ENCODE measurements around the gene BRSK1.

BRSK1 gene

DNA sequence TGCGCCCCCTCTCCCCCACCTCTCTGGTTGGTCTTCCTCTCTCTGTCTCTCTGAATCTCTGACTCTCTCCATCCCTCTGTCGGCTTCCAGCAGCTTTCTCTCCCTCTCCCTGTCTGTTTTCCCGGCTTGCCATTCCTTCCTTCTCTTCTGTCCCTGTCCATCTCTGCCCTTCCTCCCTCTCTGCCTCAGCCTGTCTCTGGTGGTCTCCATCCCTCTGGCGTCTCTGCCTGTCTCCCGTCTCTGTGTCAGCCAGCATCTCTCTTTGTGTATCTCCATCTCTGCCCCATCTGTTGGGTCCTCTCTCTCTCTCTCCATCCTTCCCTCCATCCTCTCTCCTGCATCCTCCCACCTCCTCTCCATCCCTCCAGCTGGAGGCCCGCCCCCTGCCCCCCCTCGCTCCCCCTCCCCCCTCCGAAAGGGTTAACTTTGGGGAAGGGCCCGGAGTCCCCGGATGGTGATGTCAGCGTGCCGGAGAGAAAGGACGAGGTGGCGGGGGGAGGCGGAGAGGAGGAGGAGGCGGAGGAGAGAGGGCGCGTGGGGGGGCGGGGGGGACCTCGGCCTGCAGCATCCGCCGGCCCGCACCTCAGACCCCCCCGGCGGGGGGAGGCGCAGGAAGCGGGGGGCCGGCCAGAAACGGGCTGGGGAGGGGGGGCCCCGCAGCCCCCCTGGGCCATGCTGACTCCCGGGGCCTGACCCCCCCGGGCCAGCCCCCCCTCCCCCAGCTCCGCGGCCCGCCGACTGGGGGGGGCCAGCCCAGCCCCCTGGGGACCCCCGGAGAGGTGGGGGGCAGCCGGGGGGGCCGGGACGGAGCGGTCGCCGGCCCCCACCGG, at the start of gene BRSK1:
Gene BRSK1, plus strand, starts transcription at position 450 of the 830 bp plus-strand sequence. CDS start 446 bp downstream, outside the sequence.
- DNase-seq, result peak; percentile 73 to 83

DNA sequence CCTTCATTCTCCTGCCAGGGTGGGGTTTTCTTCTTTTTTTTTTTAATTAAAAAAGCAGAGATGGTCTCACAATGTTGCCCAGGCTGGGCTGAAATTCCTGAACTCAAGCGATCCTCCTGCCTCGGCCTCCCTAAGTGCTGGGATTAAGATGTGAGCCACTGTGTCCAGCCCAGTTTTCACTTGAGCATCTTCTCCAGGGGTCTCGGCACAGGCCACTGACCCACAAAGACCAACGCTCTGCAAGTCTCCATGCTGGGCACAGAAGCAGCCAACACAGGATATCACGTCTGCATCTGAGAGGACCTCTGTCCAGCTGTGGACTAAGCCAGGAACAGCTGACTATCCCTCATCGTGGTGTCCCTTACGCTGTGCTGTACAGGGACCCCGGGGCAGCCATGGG, 45.8 kb upstream of the BRSK1 start:
- no peak for DNase-seq

GRCh38 chr19:55239004-55239403, 44.8 kb upstream of the BRSK1 start:
- DNase-seq, result no peak

- DNase-seq, result no peak
Observed at GRCh38 chr19:55240713-55241020, 43.1 kb upstream of the BRSK1 start.

DNA sequence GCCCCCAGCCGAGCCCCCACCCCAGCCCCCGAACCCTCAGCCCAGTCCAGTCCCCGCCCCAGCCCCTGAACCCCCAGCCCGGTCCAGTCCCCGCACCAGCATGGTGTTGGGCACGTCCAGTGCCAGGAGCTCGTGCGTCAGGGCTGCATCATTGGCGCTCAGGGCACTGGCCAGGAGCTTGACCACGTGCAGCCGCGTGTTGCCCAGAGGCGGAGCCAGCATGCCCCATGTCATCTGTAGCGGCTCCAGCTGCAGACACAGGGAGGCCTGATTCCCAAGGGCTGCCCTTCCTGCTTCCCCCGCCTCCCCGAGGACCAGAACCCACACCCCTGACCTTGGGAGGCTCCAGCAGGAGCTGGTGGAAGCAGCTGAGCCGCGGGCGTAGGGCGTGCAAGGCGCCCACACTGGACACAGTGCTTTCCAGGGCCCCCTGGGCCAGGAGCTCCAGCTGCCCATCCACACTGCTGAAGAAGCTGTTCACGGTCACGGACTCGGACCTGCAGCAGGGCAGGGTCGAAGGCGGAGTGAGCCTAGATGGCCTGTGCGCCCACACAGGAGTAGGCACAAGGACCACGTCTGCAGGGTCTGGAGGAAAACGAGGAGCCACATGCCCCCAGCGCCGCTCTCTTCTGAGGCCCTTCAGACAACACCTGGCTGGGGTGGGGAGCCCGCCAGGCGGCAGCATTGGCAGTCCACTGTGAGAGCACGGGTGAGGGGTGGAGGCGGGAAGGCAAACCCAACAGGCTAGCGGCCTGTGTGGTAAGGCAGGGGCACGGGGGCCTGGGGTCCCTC, 42.5 kb upstream of the BRSK1 start:
- DNase-seq, result no peak

DNA sequence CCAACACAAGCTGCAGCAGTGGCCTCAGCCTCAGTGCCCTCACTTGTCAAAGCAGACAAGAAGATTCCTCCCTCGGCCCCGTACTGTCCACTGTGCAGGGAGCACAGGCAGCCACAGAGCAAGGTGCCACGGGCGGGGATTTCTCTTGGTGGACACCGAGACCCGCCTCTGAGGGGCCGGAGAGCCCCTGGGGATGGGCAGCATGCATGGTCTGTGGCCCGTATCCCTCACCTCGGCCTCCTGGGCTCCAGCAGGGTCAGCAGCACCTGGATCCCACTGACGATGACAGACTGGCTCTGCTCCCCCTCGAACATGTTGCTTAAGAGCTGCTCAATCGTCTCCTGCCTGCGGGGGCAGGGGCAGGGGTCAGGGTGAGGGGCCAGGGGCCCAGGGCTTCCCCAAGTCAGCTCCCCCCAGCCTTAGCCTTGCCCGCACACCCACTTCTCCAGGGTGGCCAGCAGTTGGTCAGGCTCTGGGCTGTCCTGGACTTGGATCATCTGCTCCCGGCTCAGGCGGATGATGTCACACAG, 41.8 kb upstream of the BRSK1 start:
- DNase-seq, result no peak

GRCh38 chr19:55242517-55242916, 41.3 kb upstream of the BRSK1 start:
- no peak for DNase-seq

- no peak for DNase-seq
Observed at GRCh38 chr19:55244004-55244680, 39.7 kb upstream of the BRSK1 start.

DNA sequence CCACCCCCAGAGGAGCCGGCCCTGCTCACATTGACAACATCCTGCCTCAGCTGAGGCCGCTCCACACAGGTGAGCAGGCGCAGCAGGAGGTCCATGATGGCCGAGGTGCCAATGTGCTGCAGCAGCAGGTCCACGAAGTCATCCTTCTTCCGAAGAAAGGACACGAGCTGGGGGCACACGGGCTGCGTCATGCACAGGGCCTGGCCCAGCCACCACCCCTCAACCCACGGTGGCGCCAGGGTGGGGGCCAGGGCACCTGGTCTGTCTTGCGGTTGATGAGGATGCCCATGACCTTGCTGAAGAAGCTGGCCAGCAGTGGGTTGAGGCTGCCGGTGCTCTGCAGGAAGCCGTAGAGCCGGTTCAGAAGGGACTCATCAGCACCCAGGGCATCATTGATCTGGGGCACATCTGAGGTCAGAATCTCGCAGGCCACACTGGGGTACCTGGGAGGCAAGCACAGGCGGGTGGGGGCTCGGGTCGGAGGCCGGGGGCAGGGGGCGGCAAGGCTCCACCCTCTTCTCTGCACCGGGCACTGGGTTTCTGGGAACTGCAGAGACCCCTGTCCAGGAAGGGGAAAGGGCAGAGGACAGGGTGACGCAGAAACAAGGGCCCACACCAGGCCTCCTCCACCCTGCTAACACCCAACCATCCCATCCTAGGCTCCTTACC, 38.4 kb upstream of the BRSK1 start:
- DNase-seq, result no peak

- no peak for DNase-seq
Observed at GRCh38 chr19:55246462-55247451, 37.0 kb upstream of the BRSK1 start.

GRCh38 chr19:55247621-55248099, 36.1 kb upstream of the BRSK1 start:
- no peak for DNase-seq

DNA sequence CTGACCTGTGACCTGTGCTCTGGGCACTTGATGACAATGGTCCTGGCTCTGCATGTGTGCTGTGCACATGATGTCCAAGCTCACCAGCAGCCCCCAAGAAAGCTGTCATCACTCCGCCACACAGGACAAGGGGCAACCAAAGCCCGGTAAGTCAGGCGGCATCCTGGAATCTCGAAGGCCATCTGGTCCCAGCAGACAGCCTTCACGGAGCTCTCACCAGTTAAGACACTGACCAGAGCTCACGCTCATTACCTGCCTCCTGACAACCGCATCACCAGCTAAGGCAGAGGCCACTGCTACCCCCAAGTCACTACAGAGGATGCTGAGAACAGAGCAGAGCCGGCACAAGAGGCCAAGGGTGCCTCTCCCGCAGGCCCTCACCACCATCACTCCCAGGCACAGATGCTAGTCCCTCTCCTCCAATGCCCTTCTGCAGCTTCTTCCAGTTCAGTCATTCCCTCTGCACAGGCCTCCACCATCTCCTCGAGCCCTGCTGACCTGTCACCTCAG, 35.6 kb upstream of the BRSK1 start:
- no peak for DNase-seq

DNA sequence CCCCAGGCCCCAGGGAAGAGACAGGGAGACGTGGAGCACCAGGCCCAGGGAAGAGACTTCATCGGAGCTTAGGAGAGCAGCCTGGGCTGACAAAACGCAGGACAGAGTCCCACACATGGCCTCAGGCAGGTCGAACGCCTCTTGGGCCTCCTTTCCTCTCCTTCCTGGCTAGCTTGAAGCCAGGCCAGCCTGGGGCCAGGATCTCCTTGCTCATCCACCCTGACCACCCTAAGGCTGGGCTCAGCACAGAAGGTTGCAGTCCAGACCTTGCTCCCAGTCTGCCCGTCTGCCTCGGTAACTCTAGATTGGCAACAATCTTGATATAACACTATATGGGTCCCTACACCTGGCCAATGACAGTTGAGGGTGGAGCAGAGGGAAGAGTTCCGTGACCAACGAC, 35.1 kb upstream of the BRSK1 start:
- no peak for DNase-seq

- DNase-seq, result no peak
Observed at GRCh38 chr19:55249841-55250240, 34.0 kb upstream of the BRSK1 start.

DNA sequence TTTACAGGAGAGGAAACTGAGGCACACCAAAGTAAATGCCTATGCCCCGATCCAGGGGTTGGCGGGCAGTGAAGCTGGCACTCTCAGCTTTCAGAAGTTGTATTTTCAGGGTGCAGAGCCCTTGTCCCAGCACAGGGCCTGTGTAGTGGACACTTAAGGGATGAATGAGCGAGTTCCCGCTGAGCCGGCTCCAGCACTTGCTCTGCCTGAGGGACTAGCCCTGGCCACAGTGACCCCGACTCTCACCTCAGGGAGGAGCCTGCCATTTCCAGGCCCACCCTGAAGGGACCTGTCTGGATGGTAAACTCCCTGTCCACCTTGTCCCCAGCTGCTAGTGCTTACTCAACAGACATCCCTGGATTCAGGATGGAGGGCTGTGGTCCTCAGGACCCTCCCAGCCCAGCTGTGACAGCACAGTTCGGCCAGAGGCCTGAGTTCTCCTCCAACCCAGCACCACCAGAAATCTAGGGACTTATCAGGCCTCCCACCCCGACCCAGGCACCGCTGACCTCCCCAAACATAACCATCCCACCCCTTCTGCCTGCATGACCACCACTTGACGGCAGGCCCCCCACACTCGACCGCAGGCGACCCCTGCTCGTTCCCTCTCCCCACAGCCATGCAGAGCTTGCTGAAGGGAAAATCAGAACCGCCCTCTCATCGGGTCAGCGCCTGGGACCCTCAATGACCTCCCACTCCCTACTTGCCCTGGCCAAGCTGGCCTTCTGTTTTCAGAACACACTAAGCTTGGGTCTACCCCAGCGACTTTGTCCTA, 33.3 kb upstream of the BRSK1 start:
- DNase-seq, result no peak

DNA sequence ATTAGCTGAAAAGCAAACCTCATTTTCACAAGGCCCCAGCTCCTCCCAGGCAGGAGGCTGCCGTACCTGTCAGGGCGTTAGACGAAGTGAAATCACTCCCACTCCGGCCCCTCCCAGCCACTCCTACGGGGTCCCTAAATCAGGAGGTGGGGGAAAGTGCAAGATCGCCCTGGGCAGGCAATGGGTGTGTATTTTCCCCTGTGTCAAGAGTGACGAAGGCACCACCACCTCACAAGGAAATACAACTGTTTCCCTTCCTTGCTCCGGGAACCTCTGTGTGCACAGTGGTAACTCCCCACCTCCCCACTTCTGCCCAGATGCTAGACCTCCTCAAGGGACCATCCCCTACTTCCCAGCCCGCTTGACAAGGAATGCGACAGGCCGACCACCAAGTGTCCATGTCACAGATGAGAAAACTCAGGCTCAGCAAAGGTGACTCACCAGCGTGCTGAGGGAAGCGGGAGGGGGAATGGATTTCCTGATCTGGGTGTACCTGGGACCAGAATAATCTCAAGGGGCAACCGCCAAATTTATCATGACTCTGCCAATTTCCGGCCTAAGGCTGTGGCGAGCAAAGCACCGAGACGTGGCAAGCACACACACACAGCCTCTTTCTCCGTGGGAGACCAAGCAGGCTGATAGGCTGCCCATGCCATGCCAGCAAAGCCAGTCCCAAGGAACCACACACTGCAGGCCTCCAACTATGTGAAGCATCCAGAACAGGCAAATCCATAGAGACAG, 32.3 kb upstream of the BRSK1 start:
- no peak for DNase-seq

DNA sequence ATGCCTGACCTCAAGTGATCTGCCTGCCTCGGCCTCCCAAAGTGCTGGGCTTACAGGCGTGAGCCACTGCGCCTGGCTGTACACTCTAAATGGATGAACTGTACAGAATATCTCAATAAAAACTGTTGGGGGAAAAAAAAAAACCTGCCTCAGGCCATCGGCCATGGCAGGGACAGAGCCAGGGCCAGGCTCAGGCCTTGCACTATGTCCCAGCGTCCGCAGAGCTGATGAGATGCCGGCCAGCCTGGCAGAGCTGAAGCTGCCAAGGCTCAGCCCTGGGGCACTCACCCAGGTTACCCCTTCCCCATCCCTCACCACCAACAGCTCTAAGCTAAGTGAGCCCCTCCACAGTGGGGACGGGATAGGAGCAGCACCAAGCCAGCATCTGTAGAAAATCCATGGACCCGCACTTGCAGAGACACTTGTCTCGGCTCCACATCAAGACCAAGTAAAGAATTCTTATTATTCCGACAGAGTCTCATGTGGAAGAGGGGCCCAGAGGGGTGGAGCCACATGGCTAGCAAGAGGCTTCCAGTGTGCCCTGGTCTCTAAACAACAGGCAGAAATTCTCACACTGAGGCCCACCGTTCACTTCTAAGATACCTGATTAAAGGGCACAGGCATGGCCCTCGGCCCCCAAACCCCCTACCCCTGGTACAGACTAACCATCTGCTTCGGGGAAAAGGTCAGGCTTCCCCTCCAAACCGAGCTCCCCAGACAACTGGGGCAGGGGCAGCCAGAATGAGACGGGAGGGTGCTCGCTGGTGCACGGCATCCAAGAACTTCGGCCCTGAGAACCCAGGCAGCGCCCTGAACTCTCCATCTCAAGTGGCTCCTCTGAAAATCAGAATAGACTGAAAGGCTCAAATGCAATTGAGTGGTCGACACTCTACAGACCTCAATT, 30.8 kb upstream of the BRSK1 start:
- DNase-seq, result no peak

DNA sequence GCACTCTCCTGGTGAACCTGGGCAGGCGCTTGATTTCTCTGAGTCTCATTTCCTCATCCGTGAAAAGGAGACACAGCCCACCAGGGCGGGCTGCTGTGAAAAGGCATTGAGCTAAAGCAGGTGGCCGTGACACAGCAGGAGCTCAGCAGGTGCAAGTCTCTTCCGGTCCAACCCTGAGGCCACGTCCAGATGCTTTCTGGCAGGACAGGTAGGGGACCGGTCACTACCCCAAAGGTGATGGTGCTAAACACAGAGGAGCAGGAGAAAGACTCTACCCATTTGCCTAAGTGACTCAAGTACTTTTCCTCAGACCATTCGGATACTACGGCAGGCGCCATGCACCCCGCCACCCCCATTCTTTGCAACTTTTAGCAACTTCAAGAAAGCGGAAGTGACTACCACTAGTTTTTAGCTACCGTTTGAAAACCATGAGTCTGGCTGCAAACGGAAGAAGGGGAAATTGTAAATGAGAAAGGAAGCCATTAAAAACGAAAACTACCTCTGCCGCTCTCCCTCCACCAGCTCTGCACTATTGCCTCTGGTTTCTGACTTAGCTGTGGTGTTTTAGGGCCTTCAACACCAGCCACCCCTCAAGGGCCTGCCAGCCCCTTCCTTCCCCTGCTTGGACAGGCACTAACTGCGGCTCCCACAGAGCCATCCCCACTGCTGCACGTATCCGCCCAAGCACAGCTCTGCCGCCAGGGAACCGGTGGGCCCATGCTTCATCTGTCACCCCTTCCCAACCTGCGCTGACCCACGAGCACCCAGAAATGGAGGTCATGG, 29.8 kb upstream of the BRSK1 start:
- no peak for DNase-seq
